Keratinocyte (primary cell): ENCODE results near the gene ABO. TPM values are rescaled to one million over a fixed set of nuclear protein-coding genes. Genes with fewer than 3 reads are reported as not detected.

Experiments used
- DNase-seq: peaks from one replicate; pipeline ENCODE4 v3.0.0-alpha.2; 2011; ENCODE audit warnings: low read depth, missing footprints, low spot score
- FAIRE-seq: peaks from 2 replicates; lab custom pipeline; 2011; peaks lifted over from hg19 to GRCh38; lab: Jason Lieb, UNC
- H2AFZ ChIP-seq: 2 replicates; pipeline ENCODE4 v1.6.0; 2012; ENCODE audit warnings: low read length, control low read depth, inconsistent platforms; ENCODE audit not compliant: control insufficient read depth
- H3K27ac ChIP-seq: 2 replicates; pipeline ENCODE4 v1.5.1; 2011; ENCODE audit warnings: low read length; ENCODE audit not compliant: control insufficient read depth, insufficient read depth
- H3K27me3 ChIP-seq: 3 replicates; pipeline ENCODE4 v1.6.0; 2011; ENCODE audit warnings: low read length; ENCODE audit not compliant: control insufficient read depth, insufficient read depth; ENCODE audit errors: extremely low read depth
- H3K36me3 ChIP-seq, 2 experiments: 2 replicates in 1 of 2; 3 replicates in 1 of 2; pipeline ENCODE4 v1.5.1; 2011; ENCODE audit warnings: low read length in 2 of 2, mild to moderate bottlenecking in 1 of 2; ENCODE audit not compliant: control insufficient read depth in 2 of 2, insufficient read depth in 2 of 2; ENCODE audit errors: extremely low read depth in 1 of 2
- H3K4me1 ChIP-seq: 3 replicates; pipeline ENCODE4 v1.5.1; 2011; ENCODE audit warnings: low read length; ENCODE audit not compliant: control insufficient read depth, insufficient read depth; ENCODE audit errors: extremely low read depth
- H3K4me2 ChIP-seq: 3 replicates; pipeline ENCODE4 v1.6.0; 2011; ENCODE audit warnings: low read depth, low read length; ENCODE audit not compliant: control insufficient read depth, insufficient read depth; ENCODE audit errors: extremely low read depth
- H3K4me3 ChIP-seq, 3 experiments: fragments of 200-600 bp in 1 of 3; sonication (generic) in 1 of 3; 2 replicates in 2 of 3; 3 replicates in 1 of 3; pipeline ENCODE4 v1.5.1; 2011 to 2016; ENCODE audit warnings: low read length in 3 of 3, mild to moderate bottlenecking in 3 of 3, control low read depth in 2 of 3, inconsistent platforms in 1 of 3, low read depth in 1 of 3, mixed read lengths in 1 of 3, mixed run types in 1 of 3, moderate library complexity in 1 of 3; ENCODE audit not compliant: control insufficient read depth in 2 of 3, insufficient read depth in 2 of 3; ENCODE audit errors: extremely low read depth in 1 of 3
- H3K79me2 ChIP-seq: 2 replicates; pipeline ENCODE4 v1.6.0; 2012; ENCODE audit warnings: low read length; ENCODE audit not compliant: control insufficient read depth, insufficient read depth
- H3K9ac ChIP-seq: 3 replicates; pipeline ENCODE4 v1.6.0; 2011; ENCODE audit warnings: low read length; ENCODE audit not compliant: control insufficient read depth, insufficient read depth; ENCODE audit errors: extremely low read depth
- H3K9me1 ChIP-seq: 3 replicates; pipeline ENCODE4 v1.6.0; 2011; ENCODE audit warnings: low read length; ENCODE audit not compliant: control insufficient read depth, insufficient read depth; ENCODE audit errors: extremely low read depth
- H3K9me3 ChIP-seq: 2 replicates; pipeline ENCODE4 v1.5.1; 2012; ENCODE audit warnings: low read depth, low read length; ENCODE audit not compliant: control insufficient read depth
- H4K20me1 ChIP-seq: 3 replicates; pipeline ENCODE4 v1.6.0; 2011; ENCODE audit warnings: low read length; ENCODE audit not compliant: control insufficient read depth, insufficient read depth; ENCODE audit errors: extremely low read depth
- CTCF ChIP-seq, 3 experiments: IDR thresholded peaks in 1 of 3; conservative IDR thresholded peaks in 1 of 3; optimal IDR thresholded peaks in 1 of 3; 2 replicates in 2 of 3; 3 replicates in 1 of 3; pipeline versions ENCODE3 to v1.5.1; 2011; ENCODE audit warnings: low read length in 3 of 3, mild to moderate bottlenecking in 3 of 3, moderate library complexity in 2 of 3, control low read depth in 1 of 3, inconsistent platforms in 1 of 3; ENCODE audit not compliant: insufficient read depth in 2 of 3; ENCODE audit errors: extremely low read depth in 1 of 3
- EZH2 ChIP-seq: IDR thresholded peaks from one replicate; pipeline ENCODE4 v1.6.1; 2012; ENCODE audit warnings: inconsistent platforms, mild to moderate bottlenecking, low read length, moderate library complexity
- dilution Hi-C: fragments of 300-500 bp; cut with MboI; formaldehyde crosslinking; loops from one replicate; pipeline ENCODE4 v1.7.0; 2020; ENCODE audit warnings: low sequenced_read_pairs; ENCODE audit not compliant: extremely low pct_ligation_motif_present
- polyA plus RNA-seq, 5 experiments: library from polyadenylated mRNA; depleted of rRNA in 3 of 5; stranded (reverse) in 3 of 5; stranded (forward) in 1 of 5; unstranded in 1 of 5; fragments of >200 nt; gene quantifications; 1 replicate in 1 of 5; 2 replicates in 3 of 5; 3 replicates in 1 of 5; pipeline versions ENCODE4 v1.2.1 to v1.2.3, GENCODE V29; 2011 to 2012; ENCODE audit warnings: missing spikeins in 2 of 5, low read depth in 1 of 5, low replicate concordance in 1 of 5

The ABO gene
- polyA plus RNA-seq, 1 donor (not counting 4 experiments of a cell fraction or from before 2014, with no cell fraction given), result not detected

GRCh38 chr9:133286523-133286922, 11.5 kb upstream of the ABO start:
- Histone ChIP-seq H2AFZ (no peak overlapping the region), H3K9me1 (no peaks in the 10 kb centered on the region), H3K79me2 (no peaks in the 10 kb centered on the region), H3K27me3 (peaks cover 3% of the 10 kb centered on the region), H3K9me3 (peaks cover 3% of the 10 kb centered on the region), H3K4me3 (no peak overlapping the region), H4K20me1 (no peaks in the 10 kb centered on the region), H3K4me2 (no peak overlapping the region), H3K27ac (no peak overlapping the region), H3K4me1 (peaks cover 2% of the 10 kb centered on the region), H3K9ac (no peak overlapping the region), H3K36me3 (no peaks in the 10 kb centered on the region)
- no peak for TF ChIP-seq CTCF (optimal IDR thresholded peaks at IDR 0.05 in 1 of 3, IDR thresholded peaks at IDR 0.05 in 1 of 3, conservative IDR thresholded peaks at IDR 0.05 in 1 of 3; ENCODE audit: extremely low read depth in 1 of 3, insufficient read depth in 2 of 3, low read length in 3 of 3)
- no peak for TF ChIP-seq EZH2
- DNase-seq (no peak), FAIRE-seq (no peak)
- dilution Hi-C loops, result no loop called here

GRCh38 chr9:133285252-133285775, 10.3 kb upstream of the ABO start:
- DNase-seq, result no peak

More at GRCh38 chr9:133285252-133285775, 10.3 kb upstream of the ABO start:
- TF ChIP-seq EZH2, result no peak
- no peak for TF ChIP-seq CTCF (optimal IDR thresholded peaks at IDR 0.05 in 1 of 3, IDR thresholded peaks at IDR 0.05 in 1 of 3, conservative IDR thresholded peaks at IDR 0.05 in 1 of 3; ENCODE audit: extremely low read depth in 1 of 3, insufficient read depth in 2 of 3, low read length in 3 of 3)
- Histone ChIP-seq H3K4me1 (peaks cover 2% of the 10 kb centered on the region), H3K27me3 (peaks cover 8% of the 10 kb centered on the region), H3K4me3 (no peak overlapping the region), H3K9ac (no peak overlapping the region), H3K9me3 (no peaks in the 10 kb centered on the region), H3K36me3 (no peaks in the 10 kb centered on the region), H3K9me1 (no peaks in the 10 kb centered on the region), H2AFZ (no peak overlapping the region), H4K20me1 (no peaks in the 10 kb centered on the region), H3K27ac (no peak overlapping the region), H3K4me2 (no peak overlapping the region), H3K79me2 (no peaks in the 10 kb centered on the region)
- dilution Hi-C loops, result no loop called here
- no peak for FAIRE-seq
